GM21825 (cell line): ENCODE measurements around the gene LYSET.
A peak's percentile ranks its signal among the peaks of the same experiment; 100 is the strongest.
"Not testable (repeated sequence)": the region's sequence is repeated elsewhere in the genome, so short reads cannot be mapped to it uniquely, and the experiment has no call there.

Experiments used
- ATAC-seq: cut with Tn5 transposase; IDR thresholded peaks from one replicate; pipeline ENCODE4 v1.9.1; 2021; ENCODE audit warnings: mild to moderate bottlenecking, moderate library complexity; ENCODE audit not compliant: unreplicated experiment

The LYSET gene

GRCh38 chr14:93184391-93185348 is at the start of gene LYSET, which contains the start of gene MOAP1:
Gene LYSET, plus strand, starts transcription at chr14:93185317. Its CDS starts 89 bp downstream, at chr14:93185406.
Gene MOAP1, minus strand, starts transcription at chr14:93184897. Its CDS starts 655 bp downstream, at chr14:93184242.
- peak; percentile 80 for ATAC-seq

DNA sequence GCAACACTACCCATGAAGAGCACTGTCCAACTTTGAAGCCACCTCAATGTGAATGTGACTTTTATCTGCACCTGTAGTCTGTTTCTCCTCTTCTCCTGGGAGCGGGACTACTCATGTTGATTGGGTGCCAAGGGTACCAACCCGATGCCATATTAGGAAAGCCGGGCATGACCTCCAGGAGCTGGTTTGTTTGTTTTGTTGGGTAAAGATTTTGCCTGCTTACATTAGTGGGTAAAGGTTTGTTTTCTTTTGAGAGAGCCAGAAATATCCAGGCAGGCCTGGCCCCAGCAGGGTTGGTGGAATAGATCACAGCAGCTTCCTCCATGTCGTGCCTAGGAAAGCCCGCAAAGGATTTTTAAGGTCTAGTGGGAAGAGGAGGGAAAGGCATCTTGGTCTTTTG is 49.7 kb upstream of the LYSET start:
- no peak for ATAC-seq

DNA sequence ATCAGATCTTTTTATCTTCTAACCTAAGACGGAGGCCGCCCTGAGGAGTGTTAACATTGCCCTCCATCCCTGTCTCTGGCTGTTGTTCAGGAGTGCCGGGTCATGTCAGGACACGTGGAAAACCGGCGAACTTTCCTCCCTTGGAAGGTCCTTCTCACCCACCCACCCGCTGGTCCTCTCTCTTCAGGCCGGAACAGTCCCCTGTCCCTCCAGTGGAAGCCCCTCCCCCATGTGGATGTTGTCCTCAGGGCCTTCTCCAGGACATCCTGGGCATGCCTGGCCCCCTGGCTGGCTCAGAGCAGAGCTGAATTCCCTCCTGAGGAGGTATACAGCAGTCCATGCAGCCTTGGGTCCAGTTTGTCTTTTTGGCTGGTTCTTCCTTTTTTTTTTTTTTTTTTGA is 49.1 kb upstream of the LYSET start:
- no peak for ATAC-seq

DNA sequence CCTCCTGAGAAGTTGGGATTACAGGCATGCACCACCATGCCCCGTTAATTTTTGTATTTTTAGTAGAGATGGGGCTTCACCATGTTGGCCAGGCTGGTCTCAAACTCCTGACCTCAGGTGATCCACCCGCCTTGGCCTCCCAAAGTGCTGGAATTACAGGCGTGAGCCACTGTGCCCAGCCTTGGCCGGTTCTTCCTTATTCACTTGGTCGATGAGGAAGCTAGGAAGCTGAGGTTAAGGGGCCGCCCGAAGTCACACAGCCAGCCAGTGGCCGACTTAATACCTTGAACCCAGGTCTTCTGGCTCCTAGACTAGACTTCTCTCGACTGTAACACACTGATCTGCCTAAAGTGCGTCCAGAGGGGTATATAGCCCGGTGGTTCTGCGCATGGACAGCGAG is 48.6 kb upstream of the LYSET start:
- not testable (repeated sequence) for ATAC-seq

DNA sequence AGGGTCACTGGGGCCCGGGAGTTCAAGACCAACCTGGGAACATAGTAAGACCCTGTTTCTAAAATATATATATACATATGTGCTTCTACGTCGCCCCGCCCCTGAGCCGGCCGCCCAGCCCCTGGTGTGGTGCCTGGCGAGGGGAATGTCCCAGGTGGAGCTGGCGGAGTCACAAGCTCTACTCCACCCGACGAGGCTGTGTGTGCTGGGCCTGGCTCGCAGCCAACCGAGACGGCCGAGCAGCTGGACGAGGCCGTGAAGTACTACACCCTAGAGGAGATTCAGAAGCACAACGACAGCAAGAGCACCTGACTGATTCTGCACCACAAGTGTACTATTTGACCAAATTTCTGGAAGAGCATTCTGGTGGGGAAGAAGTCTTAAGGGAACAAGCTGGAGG is 47.3 kb upstream of the LYSET start:
- ATAC-seq = no peak

GRCh38 chr14:93142854-93143652 is 42.1 kb upstream of the LYSET start:
- no peak for ATAC-seq

GRCh38 chr14:93146119-93146518 is 39.0 kb upstream of the LYSET start:
- ATAC-seq = no peak

GRCh38 chr14:93148979-93149378 is 36.1 kb upstream of the LYSET start:
- ATAC-seq = no peak

DNA sequence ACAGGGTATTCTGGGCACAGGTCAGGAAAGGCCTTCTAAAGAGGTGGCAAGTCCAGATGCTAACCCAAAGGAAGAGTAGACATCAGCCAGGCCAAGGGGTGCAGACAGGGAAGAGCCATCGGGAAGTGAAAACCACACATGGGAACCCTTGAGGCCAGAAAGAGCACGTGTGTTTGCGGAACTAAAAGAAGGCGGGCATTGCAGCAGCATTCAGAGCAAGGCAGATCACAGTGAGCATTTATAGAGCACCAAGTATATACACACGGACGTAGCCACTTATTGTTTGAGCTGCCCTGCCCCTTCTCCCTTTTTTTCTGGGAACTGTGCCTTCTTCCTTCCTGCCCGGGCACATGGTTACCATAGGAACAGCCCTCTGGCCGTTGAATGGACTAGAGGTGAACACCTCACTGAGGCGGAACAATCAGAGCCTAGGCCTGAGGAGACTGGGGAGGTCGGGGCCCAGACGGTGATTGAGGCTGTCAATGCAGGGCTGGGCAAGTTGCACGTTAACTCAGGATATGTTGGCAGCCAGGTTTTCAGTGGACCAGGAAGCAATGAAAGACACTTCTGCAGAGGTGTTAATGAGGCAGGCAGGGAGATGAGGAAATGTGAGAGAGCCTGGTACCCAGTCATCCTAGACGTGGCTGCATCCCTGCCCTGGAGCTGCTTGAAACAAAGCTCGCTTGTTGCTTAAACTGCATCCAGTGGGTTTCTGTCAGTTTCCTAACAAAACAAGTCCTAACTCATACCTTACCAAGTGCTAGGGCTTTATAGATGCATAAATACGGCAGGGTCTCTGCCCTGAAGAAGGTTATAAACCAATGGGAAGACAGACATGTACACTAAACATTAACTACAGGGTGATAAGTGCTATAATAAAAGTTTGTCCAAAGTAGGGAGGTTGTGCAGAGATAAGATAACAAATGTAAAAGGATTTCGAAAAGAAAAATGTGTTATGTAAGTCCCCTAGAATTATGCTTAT is 34.6 kb upstream of the LYSET start:
- no peak for ATAC-seq

DNA sequence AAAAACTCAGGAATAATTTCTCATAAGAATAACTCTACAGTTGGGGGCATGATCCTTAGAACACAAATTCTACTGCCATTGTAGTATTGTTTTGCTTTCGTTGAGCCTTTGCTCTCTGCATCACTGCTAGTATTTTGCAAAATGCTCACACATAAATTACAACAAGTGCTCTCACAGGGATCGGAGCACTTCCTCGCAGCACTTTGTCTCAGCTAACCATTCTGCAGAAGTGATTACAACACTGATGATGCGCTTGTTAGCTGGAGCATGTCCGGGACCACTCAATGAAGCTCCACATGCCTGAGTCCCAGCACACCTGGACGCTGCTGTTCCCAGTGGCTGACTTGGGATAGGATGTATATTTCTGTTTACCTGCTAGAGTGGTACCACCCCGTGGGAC is 32.0 kb upstream of the LYSET start:
- no peak for ATAC-seq

- ATAC-seq = no peak
Measured at GRCh38 chr14:93155667-93156066, 29.4 kb upstream of the LYSET start.

GRCh38 chr14:93156693-93157369 is 28.3 kb upstream of the LYSET start:
- no peak for ATAC-seq

- ATAC-seq = not testable (repeated sequence)
Measured at GRCh38 chr14:93158349-93158748, 26.8 kb upstream of the LYSET start.

- not testable (repeated sequence) for ATAC-seq
Measured at GRCh38 chr14:93159625-93160352, 25.3 kb upstream of the LYSET start.

- ATAC-seq = no peak
Measured at GRCh38 chr14:93160353-93160801, 24.7 kb upstream of the LYSET start.

GRCh38 chr14:93161411-93161940 is 23.6 kb upstream of the LYSET start:
- no peak for ATAC-seq

GRCh38 chr14:93163564-93163963 is 21.6 kb upstream of the LYSET start:
- no peak for ATAC-seq

DNA sequence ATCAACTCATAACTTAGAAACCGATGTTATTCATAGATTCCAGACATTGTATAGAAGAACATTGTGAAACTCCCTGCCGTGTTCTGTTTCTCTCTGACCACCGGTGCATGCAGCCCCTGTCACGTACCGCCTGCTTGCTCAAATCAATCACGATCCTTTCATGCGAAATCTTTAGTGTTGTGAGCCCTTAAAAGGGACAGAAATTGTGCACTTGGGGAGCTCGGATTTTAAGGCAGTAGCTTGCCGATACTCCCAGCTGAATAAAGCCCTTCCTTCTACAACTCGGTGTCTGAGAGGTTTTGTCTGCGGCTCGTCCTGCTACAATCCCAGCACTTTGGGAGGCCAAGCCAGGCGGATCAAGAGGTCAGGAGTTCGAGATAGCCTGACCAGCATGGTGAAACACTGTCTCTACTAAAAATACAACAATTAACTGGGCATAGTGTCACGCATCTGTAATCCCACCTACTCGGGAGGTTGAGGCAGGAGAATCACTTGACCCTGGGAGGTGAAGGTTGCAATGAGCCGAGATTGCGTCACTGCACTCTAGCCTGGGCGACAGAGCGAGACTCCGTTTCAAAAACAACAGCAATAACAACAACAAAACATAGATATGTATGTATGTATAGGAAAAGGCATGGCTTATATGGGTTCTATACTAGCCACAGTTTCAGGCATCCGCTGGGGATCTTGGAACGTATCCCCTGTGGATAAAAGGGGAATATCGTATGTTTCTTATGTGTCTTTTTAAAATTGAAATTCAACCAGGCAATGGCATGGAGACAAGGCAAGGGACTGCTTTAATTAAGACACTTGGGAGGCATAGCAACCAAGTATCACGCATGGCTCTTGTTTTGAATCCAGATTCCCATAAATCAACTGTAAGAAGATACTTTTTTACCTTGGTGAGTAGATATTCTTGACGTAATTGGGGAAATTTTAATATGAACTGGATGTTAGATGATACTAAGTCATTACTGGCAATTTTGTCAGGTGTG is 19.5 kb upstream of the LYSET start:
- not testable (repeated sequence) for ATAC-seq
